ENCODE measurements around the gene IFRD2. TPM values are rescaled to one million over a fixed set of nuclear protein-coding genes. Genes with fewer than 3 reads are reported as not detected.

IFRD2 gene
- total and polyA plus RNA-seq, 2 of the 13 experiments (the other 11 are each of a cell fraction or from before 2014, with no cell fraction given) = 32.8 to 96.1 TPM

DNA sequence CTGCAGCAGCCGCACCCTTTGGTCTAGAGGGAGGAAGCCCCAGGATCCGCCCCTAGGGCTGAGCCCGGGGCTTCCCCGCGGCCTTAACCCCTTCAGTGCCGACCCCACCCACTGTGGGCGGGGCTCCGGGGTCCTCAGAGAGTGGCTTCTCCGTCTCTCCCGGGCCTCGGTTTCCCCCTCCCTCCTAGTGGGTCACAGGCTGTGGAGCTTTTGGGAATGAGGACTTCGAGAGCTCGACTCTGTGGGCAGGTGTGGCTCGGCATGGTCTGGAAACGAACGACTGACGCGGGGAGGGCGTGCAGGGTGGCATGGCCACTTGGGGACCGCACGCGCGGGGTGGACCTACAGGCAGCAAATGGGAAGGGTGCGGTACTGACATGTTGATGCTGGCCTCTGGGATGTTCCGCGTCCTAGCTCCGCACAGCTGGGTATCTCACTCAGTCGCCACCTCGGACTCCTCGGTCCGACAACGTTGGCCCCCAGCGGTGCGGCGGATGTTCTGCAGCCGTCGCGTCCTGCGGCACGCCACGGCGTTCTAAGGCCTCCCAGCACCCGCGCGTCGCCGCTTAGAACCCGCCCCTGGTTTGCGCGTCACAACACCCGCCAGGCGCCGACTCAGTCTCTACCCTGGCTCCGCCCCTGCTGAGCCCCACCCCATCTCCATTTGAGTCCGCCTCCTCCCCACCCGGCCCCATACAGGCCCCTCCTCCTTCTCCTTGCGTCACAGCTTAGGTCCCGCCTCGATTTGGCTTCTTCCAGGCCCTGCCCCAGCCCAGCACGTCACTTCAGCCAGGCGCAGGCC lies 6.8 kb upstream of the IFRD2 start, which contains the start of the genes HYAL3 and NAA80 (continued):
- TF ChIP-seq ZNF335 (CRISPR knock-in tag; IDR thresholded peaks at IDR 0.05) (peak; percentile 84), ZNF761 (CRISPR knock-in tag; conservative IDR thresholded peaks at IDR 0.05) (peak; percentile 26), BRD4 (CRISPR knock-in tag; IDR thresholded peaks at IDR 0.05) (peak; percentile 54; the same call in 1 of the 2 replicates), AKAP8 (CRISPR knock-in tag; IDR thresholded peaks at IDR 0.05) (peak; percentile 96), PHF8 (CRISPR knock-in tag; IDR thresholded peaks at IDR 0.05) (peak; percentile 69), ISL2 (CRISPR knock-in tag; IDR thresholded peaks at IDR 0.05) (peak; percentile 18), FOXA1 (IDR thresholded peaks at IDR 0.05) (no peak), FOXA1 (CRISPR knock-in tag; IDR thresholded peaks at IDR 0.05) (peak; percentile 16; the same call in 1 of the 2 replicates), ZNF530 (CRISPR knock-in tag; IDR thresholded peaks at IDR 0.05; ENCODE audit: low read depth) (no peak), ZNF329 (CRISPR knock-in tag; IDR thresholded peaks at IDR 0.05; ENCODE audit: low read depth) (no peak), MED8 (CRISPR knock-in tag; IDR thresholded peaks at IDR 0.05; ENCODE audit: insufficient replicate concordance) (no peak), JUN (CRISPR knock-in tag; IDR thresholded peaks at IDR 0.05) (no peak), ZNF75D (CRISPR knock-in tag; IDR thresholded peaks at IDR 0.05; ENCODE audit: borderline replicate concordance) (no peak), KLF15 (CRISPR knock-in tag; IDR thresholded peaks at IDR 0.05; ENCODE audit: borderline replicate concordance) (peak; percentile 65; the same call in 1 of the 2 replicates), TAF1 (CRISPR knock-in tag; IDR thresholded peaks at IDR 0.05) (peak; percentile 79; the same call in 1 of the 2 replicates), ZNF678 (CRISPR knock-in tag; IDR thresholded peaks at IDR 0.05) (0 out of 2 replicates have a peak, but pooled peaks have one; percentile 52), ZNF230 (CRISPR knock-in tag; IDR thresholded peaks at IDR 0.05) (no peak), PTBP1 (IDR thresholded peaks at IDR 0.05; ENCODE audit: low read depth, low read length, poor library complexity, severe bottlenecking) (peak; percentile 74), PITX1 (CRISPR knock-in tag; IDR thresholded peaks at IDR 0.05) (0 out of 2 replicates have a peak, but pooled peaks have one; percentile 6), ZNF672 (CRISPR knock-in tag; IDR thresholded peaks at IDR 0.05) (no peak), ZNF451 (CRISPR knock-in tag; IDR thresholded peaks at IDR 0.05) (peak; percentile 36; the same call in 1 of the 2 replicates), ZNF878 (CRISPR knock-in tag; IDR thresholded peaks at IDR 0.05) (peak; percentile 81), CBX1 (IDR thresholded peaks at IDR 0.05; ENCODE audit: low read depth) (peak; percentile 58), CHD4 (IDR thresholded peaks at IDR 0.05; ENCODE audit: borderline replicate concordance, low read length) (peak; percentile 38; the same call in 1 of the 2 replicates), ELF3 (CRISPR knock-in tag; IDR thresholded peaks at IDR 0.05) (no peak), ZBTB7B (CRISPR knock-in tag; IDR thresholded peaks at IDR 0.05) (peak; percentile 35; the same call in 1 of the 2 replicates)
- TF ChIP-seq, protein P1, sequence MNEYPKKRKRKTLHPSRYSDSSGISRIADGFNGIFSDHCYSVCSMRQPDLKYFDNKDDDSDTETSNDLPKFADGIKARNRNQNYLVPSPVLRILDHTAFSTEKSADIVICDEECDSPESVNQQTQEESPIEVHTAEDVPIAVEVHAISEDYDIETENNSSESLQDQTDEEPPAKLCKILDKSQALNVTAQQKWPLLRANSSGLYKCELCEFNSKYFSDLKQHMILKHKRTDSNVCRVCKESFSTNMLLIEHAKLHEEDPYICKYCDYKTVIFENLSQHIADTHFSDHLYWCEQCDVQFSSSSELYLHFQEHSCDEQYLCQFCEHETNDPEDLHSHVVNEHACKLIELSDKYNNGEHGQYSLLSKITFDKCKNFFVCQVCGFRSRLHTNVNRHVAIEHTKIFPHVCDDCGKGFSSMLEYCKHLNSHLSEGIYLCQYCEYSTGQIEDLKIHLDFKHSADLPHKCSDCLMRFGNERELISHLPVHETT (CRISPR knock-in tag; conservative IDR thresholded peaks at IDR 0.05) = no peak; the same call in 1 of the 2 replicates
- TF ChIP-seq, protein P2, sequence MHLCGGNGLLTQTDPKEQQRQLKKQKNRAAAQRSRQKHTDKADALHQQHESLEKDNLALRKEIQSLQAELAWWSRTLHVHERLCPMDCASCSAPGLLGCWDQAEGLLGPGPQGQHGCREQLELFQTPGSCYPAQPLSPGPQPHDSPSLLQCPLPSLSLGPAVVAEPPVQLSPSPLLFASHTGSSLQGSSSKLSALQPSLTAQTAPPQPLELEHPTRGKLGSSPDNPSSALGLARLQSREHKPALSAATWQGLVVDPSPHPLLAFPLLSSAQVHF (CRISPR knock-in tag; IDR thresholded peaks at IDR 0.05) = 0 out of 2 replicates have a peak, but pooled peaks have one; percentile 72
- TF ChIP-seq, protein P3, sequence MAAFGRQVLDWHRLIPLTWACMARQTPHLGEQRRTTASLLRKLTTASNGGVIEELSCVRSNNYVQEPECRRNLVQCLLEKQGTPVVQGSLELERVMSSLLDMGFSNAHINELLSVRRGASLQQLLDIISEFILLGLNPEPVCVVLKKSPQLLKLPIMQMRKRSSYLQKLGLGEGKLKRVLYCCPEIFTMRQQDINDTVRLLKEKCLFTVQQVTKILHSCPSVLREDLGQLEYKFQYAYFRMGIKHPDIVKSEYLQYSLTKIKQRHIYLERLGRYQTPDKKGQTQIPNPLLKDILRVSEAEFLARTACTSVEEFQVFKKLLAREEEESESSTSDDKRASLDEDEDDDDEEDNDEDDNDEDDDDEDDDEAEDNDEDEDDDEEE (CRISPR knock-in tag; IDR thresholded peaks at IDR 0.05) = 0 out of 2 replicates have a peak, but pooled peaks have one; percentile 18

All from HepG2 (cell line).